Tibial nerve (tissue), 4 donors: Measurements from ENCODE around the gene PTPRF. TPM values are rescaled to one million over a fixed set of nuclear protein-coding genes. Genes with fewer than 3 reads are reported as not detected.

Experiments
- DNase-seq, 2 donors: peaks; one replicate each; pipeline ENCODE4 v3.0.0-alpha.2; 2019; ENCODE audit warnings: low spot score in 2 of 2
- H3K27ac ChIP-seq, 4 donors: fragments of 200-600 bp; sonication (generic) in 3 of 4; one replicate each; pipeline ENCODE4 v1.5.1; 2017 to 2019; ENCODE audit warnings: mild to moderate bottlenecking in 1 of 4
- H3K27me3 ChIP-seq, 2 donors: fragments of 200-600 bp; sonication (generic) in 1 of 2; one replicate each; pipeline versions ENCODE4 v1.5.1 to v1.6.0; 2017 to 2019
- H3K36me3 ChIP-seq, 3 donors: fragments of 200-600 bp; sonication (generic); one replicate each; pipeline ENCODE4 v1.5.1; 2018 to 2019
- H3K4me1 ChIP-seq, 4 donors: fragments of 200-600 bp; sonication (generic) in 3 of 4; one replicate each; pipeline ENCODE4 v1.5.1; 2017 to 2019
- H3K4me3 ChIP-seq, 4 donors: fragments of 200-600 bp; sonication (generic) in 3 of 4; one replicate each; pipeline ENCODE4 v1.5.1; 2017 to 2019; ENCODE audit warnings: mild to moderate bottlenecking in 1 of 4, moderate library complexity in 1 of 4
- H3K9me3 ChIP-seq, 4 donors: fragments of 200-600 bp; sonication (generic) in 3 of 4; one replicate each; pipeline ENCODE4 v1.5.1; 2017 to 2019
- CTCF ChIP-seq, 5 experiments: fragments of 200-600 bp in 3 of 5; fragments of 450-650 bp in 2 of 5; sonication (generic) in 3 of 5; IDR thresholded peaks; one replicate each; pipeline ENCODE4 v1.5.1; 2016 to 2019; ENCODE audit warnings: antibody characterized with exemption in 5 of 5, mild to moderate bottlenecking in 3 of 5, moderate library complexity in 2 of 5
- EP300 ChIP-seq, 2 donors: sonication (generic); formaldehyde crosslinking; IDR thresholded peaks; one replicate each; pipeline ENCODE4 v1.6.1; 2017; ENCODE audit warnings: antibody characterized with exemption in 2 of 2, mild to moderate bottlenecking in 1 of 2
- POLR2A ChIP-seq, 2 donors: fragments of 450-650 bp; IDR thresholded peaks; one replicate each; pipeline ENCODE4 v1.6.1; 2017; ENCODE audit warnings: antibody characterized with exemption in 2 of 2, mild to moderate bottlenecking in 2 of 2, moderate library complexity in 2 of 2
- WGBS, 2 donors: methylation state at CpG; one replicate each; pipeline ENCODE4 v1.1.5; 2018; 5-methylcytosine and 5-hydroxymethylcytosine counted together
- total RNA-seq, 4 donors: library from RNA; depleted of rRNA; stranded (reverse); fragments of >200 nt; gene quantifications; one replicate each; pipeline ENCODE4 v1.1.0, GENCODE V29; 2016

The PTPRF gene
- total RNA-seq, 4 donors from 2014 or later: 72.0 to 112 (median 92.5) TPM

DNA sequence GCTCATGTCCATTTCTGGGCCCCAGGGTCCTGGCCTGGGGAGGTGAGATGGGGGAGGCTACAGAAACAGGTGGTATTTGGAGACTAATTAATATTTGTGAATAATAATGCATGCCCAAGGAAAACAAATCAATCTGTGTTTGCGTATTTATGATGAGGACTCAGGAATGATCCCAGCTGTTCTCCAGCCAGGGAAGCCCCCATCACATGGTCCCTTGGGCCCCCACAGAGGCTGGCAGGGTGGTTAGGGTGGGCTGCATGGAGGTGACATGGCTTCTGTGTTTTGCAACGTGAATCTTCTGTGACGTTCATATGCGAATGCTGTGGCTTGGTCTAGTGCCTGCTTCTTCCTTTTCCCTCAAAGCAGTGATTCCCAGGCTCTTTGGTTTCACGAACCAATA, 10.5 kb downstream of the PTPRF start:
- H3K36me3 ChIP-seq: peaks cover 0 to 3% (median 0%) of the 10 kb centered on the region in 3 donors
- no peaks in the 10 kb centered on the region for H3K27me3 ChIP-seq
- TF ChIP-seq EP300 (IDR thresholded peaks at IDR 0.05) (no peak), POLR2A (IDR thresholded peaks at IDR 0.05) (no peak), CTCF (IDR thresholded peaks at IDR 0.05) (no peak)
- no peak for DNase-seq
- H3K9me3 ChIP-seq: no peaks in the 10 kb centered on the region
- peaks cover 8 to 90% (median 53%) of the 10 kb centered on the region in 4 donors for H3K4me1 ChIP-seq
- H3K27ac ChIP-seq: peak overlapping the region; percentile 62 to 93 (median 77)
- 57 to 64% methylated on average over 5 of the region's 5 CpGs for WGBS, 2 donors
- H3K4me3 ChIP-seq: no peak overlapping the region

GRCh38 chr1:43541721-43542401, 11.2 kb downstream of the PTPRF start:
- H3K27me3 ChIP-seq: no peaks in the 10 kb centered on the region
- no peak overlapping the region for H3K4me3 ChIP-seq
- TF ChIP-seq CTCF (IDR thresholded peaks at IDR 0.05): no peak
- no peak for TF ChIP-seq POLR2A (IDR thresholded peaks at IDR 0.05)
- peak in 1 of 2 donors; percentile 62 for TF ChIP-seq EP300 (IDR thresholded peaks at IDR 0.05)
- DNase-seq: peak; percentile 33 to 50
- WGBS, 2 donors: 53 to 66% methylated on average over 9 to 14 of the region's 14 CpGs
- H3K27ac ChIP-seq: peak overlapping the region; percentile 62 to 93 (median 77)
- no peaks in the 10 kb centered on the region for H3K9me3 ChIP-seq
- H3K4me1 ChIP-seq: peaks cover 8 to 90% (median 56%) of the 10 kb centered on the region in 4 donors
- peaks cover 0 to 3% (median 0%) of the 10 kb centered on the region in 3 donors for H3K36me3 ChIP-seq

- Histone ChIP-seq H3K27ac (peak overlapping the region in 3 of 4 donors; percentile 67 to 88 (median 87)), H3K36me3 (peaks cover 0 to 3% (median 0%) of the 10 kb centered on the region in 3 donors), H3K4me3 (no peak overlapping the region), H3K4me1 (peaks cover 8 to 94% (median 62%) of the 10 kb centered on the region in 4 donors), H3K9me3 (no peaks in the 10 kb centered on the region), H3K27me3 (no peaks in the 10 kb centered on the region)
- no peak for DNase-seq
- 81 to 82% methylated on average over 15 of the region's 15 CpGs for WGBS, 2 donors
- TF ChIP-seq EP300 (IDR thresholded peaks at IDR 0.05) (no peak), POLR2A (IDR thresholded peaks at IDR 0.05) (no peak)
Measured at GRCh38 chr1:43542527-43543458, 12.1 kb downstream of the PTPRF start.

DNA sequence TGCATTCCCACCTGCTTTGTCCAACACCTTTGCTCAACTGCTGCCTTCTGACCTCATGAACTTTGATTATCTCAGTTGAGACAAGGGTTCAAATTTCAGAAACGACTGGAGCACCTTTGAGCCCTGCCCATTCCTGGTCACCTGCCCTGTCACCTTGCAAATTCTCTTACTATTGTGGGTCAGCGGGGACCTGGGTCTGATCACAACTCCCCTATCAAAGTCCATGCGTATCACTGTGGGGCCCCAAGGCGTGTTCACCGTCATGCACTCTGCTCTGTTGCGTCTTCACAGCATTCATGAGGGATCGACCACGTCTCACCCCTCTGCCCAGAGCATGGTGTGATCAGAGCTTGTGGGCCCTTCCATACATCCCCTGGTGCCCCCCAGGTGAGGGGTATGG, 12.9 kb downstream of the PTPRF start:
- no peak for TF ChIP-seq EP300 (IDR thresholded peaks at IDR 0.05)
- no peak for TF ChIP-seq POLR2A (IDR thresholded peaks at IDR 0.05)
- TF ChIP-seq CTCF (IDR thresholded peaks at IDR 0.05): no peak
- H3K4me1 ChIP-seq: peaks cover 8 to 100% (median 66%) of the 10 kb centered on the region in 4 donors
- no peak overlapping the region for H3K4me3 ChIP-seq
- peaks cover 0 to 3% (median 0%) of the 10 kb centered on the region in 3 donors for H3K36me3 ChIP-seq
- peak overlapping the region in 3 of 4 donors; percentile 67 to 88 (median 87) for H3K27ac ChIP-seq
- 91 to 96% methylated on average over 8 of the region's 8 CpGs for WGBS, 2 donors
- no peak for DNase-seq
- no peaks in the 10 kb centered on the region for H3K27me3 ChIP-seq
- H3K9me3 ChIP-seq: no peaks in the 10 kb centered on the region

GRCh38 chr1:43545339-43545694, 14.6 kb downstream of the PTPRF start:
- no peak for TF ChIP-seq EP300 (IDR thresholded peaks at IDR 0.05)
- TF ChIP-seq POLR2A (IDR thresholded peaks at IDR 0.05): no peak
- TF ChIP-seq CTCF (IDR thresholded peaks at IDR 0.05): no peak
- Histone ChIP-seq H3K27me3 (no peaks in the 10 kb centered on the region), H3K27ac (peak overlapping the region in 3 of 4 donors; percentile 67 to 88 (median 87)), H3K4me3 (no peak overlapping the region), H3K36me3 (no peaks in the 10 kb centered on the region), H3K4me1 (peaks cover 8 to 98% (median 68%) of the 10 kb centered on the region in 4 donors), H3K9me3 (no peaks in the 10 kb centered on the region)
- no peak for DNase-seq
- 50 to 83% methylated on average over 12 of the region's 12 CpGs for WGBS, 2 donors
